Sigmoid colon (tissue), 7 donors: ENCODE measurements around the gene FLNA. TPM values are rescaled to one million over a fixed set of nuclear protein-coding genes. Genes with fewer than 3 reads are reported as not detected.
A peak's percentile ranks its signal among the peaks of the same experiment; 100 is the strongest.

Experiments
- DNase-seq: peaks from one replicate; pipeline ENCODE4 v3.0.0-alpha.2; 2019
- H3K27ac ChIP-seq, 4 donors: fragments of 200-600 bp; sonication (generic); one replicate each; pipeline ENCODE4 v1.5.1; 2016 to 2019; ENCODE audit warnings: mild to moderate bottlenecking in 1 of 4
- H3K27me3 ChIP-seq, 3 donors: fragments of 200-600 bp; sonication (generic); one replicate each; pipeline ENCODE4 v1.5.1; 2019; ENCODE audit warnings: mild to moderate bottlenecking in 1 of 3
- H3K36me3 ChIP-seq, 4 donors: fragments of 200-600 bp; sonication (generic); one replicate each; pipeline ENCODE4 v1.5.1; 2016 to 2019
- H3K4me1 ChIP-seq, 4 donors: fragments of 200-600 bp; sonication (generic); one replicate each; pipeline ENCODE4 v1.5.1; 2017 to 2019
- H3K4me3 ChIP-seq, 4 donors: fragments of 200-600 bp; sonication (generic); one replicate each; pipeline ENCODE4 v1.5.1; 2017 to 2019; ENCODE audit warnings: mild to moderate bottlenecking in 2 of 4, moderate library complexity in 1 of 4
- H3K9me3 ChIP-seq, 4 donors: fragments of 200-600 bp in 3 of 4; sonication (generic) in 3 of 4; one replicate each; pipeline versions ENCODE4 v1.5.1 to v1.6.1; 2013 to 2019
- EP300 ChIP-seq, 4 donors: sonication (generic); formaldehyde crosslinking; IDR thresholded peaks; one replicate each; pipeline ENCODE4 v1.6.1; 2017; ENCODE audit warnings: antibody characterized with exemption in 4 of 4
- POLR2A ChIP-seq, 2 donors: fragments of 450-650 bp; IDR thresholded peaks; one replicate each; pipeline ENCODE4 v1.6.1; 2016; ENCODE audit warnings: antibody characterized with exemption in 2 of 2, mild to moderate bottlenecking in 2 of 2, moderate library complexity in 2 of 2
- POLR2AphosphoS5 ChIP-seq, 4 donors: sonication (generic); formaldehyde crosslinking; IDR thresholded peaks; one replicate each; pipeline ENCODE4 v1.6.1; 2017; ENCODE audit warnings: antibody characterized with exemption in 4 of 4
- WGBS, 2 donors: extraction: QIAGEN DNeasy Blood & Tissue Kit; methylation state at CpG; one replicate each; pipeline ENCODE4 v1.1.7; 2013; 5-methylcytosine and 5-hydroxymethylcytosine counted together
- intact Hi-C: fragments of 100-400 bp; cut with DNase I; formaldehyde crosslinking; loops from one replicate; pipeline ENCODE4 v1.15.1; 2023
- polyA plus RNA-seq, 3 donors: library from polyadenylated mRNA; stranded (reverse); fragments of 200-250 nt; gene quantifications; one replicate each; pipeline ENCODE4 v1.2.3, GENCODE V29; 2013
- total RNA-seq, 4 donors: library from RNA; depleted of rRNA; stranded (reverse); fragments of >200 nt; gene quantifications; one replicate each; pipeline ENCODE4 v1.1.0, GENCODE V29; 2016
- TF ChIP-seq, protein P1 (sequence below), 4 experiments: fragments of 450-650 bp in 3 of 4; fragments of 200-600 bp in 1 of 4; IDR thresholded peaks; one replicate each; pipeline ENCODE4 v1.5.1; 2016 to 2019; ENCODE audit warnings: antibody characterized with exemption in 4 of 4, mild to moderate bottlenecking in 3 of 4, moderate library complexity in 2 of 4
- donor health status: healthy with polysubstance abuse.
- donor health status: Bipolar disorder and iron deficiency.
- donor health status: healthy.

FLNA gene
- total and polyA plus RNA-seq, 7 donors = 27.0 to 9,435 (median 2,494) TPM

DNA sequence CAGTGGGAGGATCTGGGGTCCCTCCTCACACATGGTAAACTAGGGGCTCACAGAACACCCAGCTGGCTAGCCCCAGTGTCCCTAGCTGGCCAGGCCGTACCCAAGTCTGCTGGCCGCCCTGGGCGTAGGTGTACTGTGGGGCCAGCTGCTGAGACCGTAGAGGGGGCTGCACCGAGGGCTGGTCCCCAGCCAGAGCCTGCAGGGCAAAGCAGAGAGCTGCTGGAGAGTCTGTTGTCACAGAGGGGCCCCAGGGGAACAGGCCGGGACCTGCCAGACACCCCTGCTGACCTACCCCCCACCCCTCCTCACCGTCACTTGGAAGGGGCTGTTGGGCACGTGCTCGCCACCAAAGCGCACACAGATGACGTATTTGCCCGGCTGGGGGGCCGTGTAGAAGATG, 19.9 kb downstream of the FLNA start:
- H3K36me3 ChIP-seq = peaks cover 64 to 99% (median 84%) of the 10 kb centered on the region in 4 donors
- DNase-seq = no peak
- no peaks in the 10 kb centered on the region for H3K27me3 ChIP-seq
- H3K4me1 ChIP-seq = peaks cover 0 to 20% (median 9%) of the 10 kb centered on the region in 4 donors
- H3K4me3 ChIP-seq = no peak overlapping the region
- peak overlapping the region; percentile 67 to 99 (median 98) for H3K27ac ChIP-seq
- no peak for TF ChIP-seq POLR2A (IDR thresholded peaks at IDR 0.05)
- peak in 1 of 4 donors; percentile 48 for TF ChIP-seq POLR2AphosphoS5 (IDR thresholded peaks at IDR 0.05)
- WGBS, 2 donors = 89 to 94% methylated on average over 13 of the region's 13 CpGs
- no peaks in the 10 kb centered on the region for H3K9me3 ChIP-seq
- intact Hi-C loops = no loop called here

- Histone ChIP-seq H3K4me1 (peaks cover 0 to 16% (median 7%) of the 10 kb centered on the region in 4 donors), H3K9me3 (no peaks in the 10 kb centered on the region), H3K4me3 (no peak overlapping the region), H3K36me3 (peaks cover 64 to 99% (median 82%) of the 10 kb centered on the region in 4 donors), H3K27me3 (no peaks in the 10 kb centered on the region), H3K27ac (peak overlapping the region; percentile 67 to 99 (median 98))
- peak; percentile 70 for DNase-seq
- intact Hi-C loops = no loop called here
- WGBS, 2 donors = 89 to 92% methylated on average over 14 of the region's 14 CpGs
- TF ChIP-seq POLR2AphosphoS5 (IDR thresholded peaks at IDR 0.05) (peak in 2 of 4 donors; percentile 31 to 72), POLR2A (IDR thresholded peaks at IDR 0.05) (no peak), EP300 (IDR thresholded peaks at IDR 0.05) (no peak)
- TF ChIP-seq, protein P1, sequence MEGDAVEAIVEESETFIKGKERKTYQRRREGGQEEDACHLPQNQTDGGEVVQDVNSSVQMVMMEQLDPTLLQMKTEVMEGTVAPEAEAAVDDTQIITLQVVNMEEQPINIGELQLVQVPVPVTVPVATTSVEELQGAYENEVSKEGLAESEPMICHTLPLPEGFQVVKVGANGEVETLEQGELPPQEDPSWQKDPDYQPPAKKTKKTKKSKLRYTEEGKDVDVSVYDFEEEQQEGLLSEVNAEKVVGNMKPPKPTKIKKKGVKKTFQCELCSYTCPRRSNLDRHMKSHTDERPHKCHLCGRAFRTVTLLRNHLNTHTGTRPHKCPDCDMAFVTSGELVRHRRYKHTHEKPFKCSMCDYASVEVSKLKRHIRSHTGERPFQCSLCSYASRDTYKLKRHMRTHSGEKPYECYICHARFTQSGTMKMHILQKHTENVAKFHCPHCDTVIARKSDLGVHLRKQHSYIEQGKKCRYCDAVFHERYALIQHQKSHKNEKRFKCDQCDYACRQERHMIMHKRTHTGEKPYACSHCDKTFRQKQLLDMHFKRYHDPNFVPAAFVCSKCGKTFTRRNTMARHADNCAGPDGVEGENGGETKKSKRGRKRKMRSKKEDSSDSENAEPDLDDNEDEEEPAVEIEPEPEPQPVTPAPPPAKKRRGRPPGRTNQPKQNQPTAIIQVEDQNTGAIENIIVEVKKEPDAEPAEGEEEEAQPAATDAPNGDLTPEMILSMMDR (IDR thresholded peaks at IDR 0.05) = no peak
Observed at GRCh38 chrX:154354013-154354412, 20.4 kb downstream of the FLNA start.

GRCh38 chrX:154353172-154353843, 21.1 kb downstream of the FLNA start:
- Histone ChIP-seq H3K36me3 (peaks cover 65 to 98% (median 78%) of the 10 kb centered on the region in 4 donors), H3K27ac (peak overlapping the region; percentile 67 to 99 (median 98)), H3K9me3 (no peaks in the 10 kb centered on the region), H3K4me1 (peaks cover 0 to 9% (median 4%) of the 10 kb centered on the region in 4 donors), H3K4me3 (no peak overlapping the region), H3K27me3 (no peaks in the 10 kb centered on the region)
- DNase-seq = peak; percentile 63
- intact Hi-C loops = no loop called here
- 92 to 93% methylated on average over 24 of the region's 24 CpGs for WGBS, 2 donors
- TF ChIP-seq POLR2A (IDR thresholded peaks at IDR 0.05) (no peak), POLR2AphosphoS5 (IDR thresholded peaks at IDR 0.05) (peak; percentile 6 to 62 (median 53)), EP300 (IDR thresholded peaks at IDR 0.05) (no peak)
- TF ChIP-seq, protein P1 (IDR thresholded peaks at IDR 0.05) = no peak

GRCh38 chrX:154352466-154352865, 22.0 kb downstream of the FLNA start:
- 90 to 92% methylated on average over 13 of the region's 13 CpGs for WGBS, 2 donors
- Histone ChIP-seq H3K9me3 (no peaks in the 10 kb centered on the region), H3K4me3 (no peak overlapping the region), H3K27me3 (no peaks in the 10 kb centered on the region), H3K4me1 (peaks cover 0 to 8% (median 3%) of the 10 kb centered on the region in 4 donors), H3K27ac (peak overlapping the region; percentile 67 to 99 (median 98)), H3K36me3 (peaks cover 57 to 90% (median 70%) of the 10 kb centered on the region in 4 donors)
- DNase-seq = no peak
- TF ChIP-seq POLR2AphosphoS5 (IDR thresholded peaks at IDR 0.05) = peak in 1 of 4 donors; percentile 3
- TF ChIP-seq POLR2A (IDR thresholded peaks at IDR 0.05) = no peak
- TF ChIP-seq, protein P1 (IDR thresholded peaks at IDR 0.05) = no peak
- no peak for TF ChIP-seq EP300 (IDR thresholded peaks at IDR 0.05)
- intact Hi-C loops = no loop called here

DNA sequence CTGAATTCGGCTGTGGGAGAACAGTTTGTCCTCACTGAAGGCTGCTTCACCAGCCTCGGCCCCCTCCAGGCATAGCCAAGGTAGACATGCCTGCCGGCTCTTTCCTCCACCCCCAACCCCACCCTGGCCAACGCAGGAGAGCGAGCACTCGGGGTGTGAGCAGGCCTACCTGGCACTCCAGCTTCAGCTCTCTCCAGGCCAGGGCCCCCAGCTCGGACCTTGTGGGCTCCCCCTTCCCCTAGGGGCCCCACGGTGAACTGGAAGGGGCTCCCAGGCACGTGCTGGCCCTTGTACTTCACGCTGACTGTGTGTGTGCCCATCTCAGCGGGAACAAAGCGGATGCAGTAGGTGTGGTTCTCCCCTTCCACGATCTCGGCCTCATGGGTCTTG, 22.4 kb downstream of the FLNA start:
- intact Hi-C loops = no loop called here
- H3K4me1 ChIP-seq = peaks cover 0 to 6% (median 3%) of the 10 kb centered on the region in 4 donors
- H3K9me3 ChIP-seq = no peaks in the 10 kb centered on the region
- DNase-seq = peak; percentile 64
- no peak for TF ChIP-seq POLR2A (IDR thresholded peaks at IDR 0.05)
- peak in 2 of 4 donors; percentile 31 to 57 for TF ChIP-seq POLR2AphosphoS5 (IDR thresholded peaks at IDR 0.05)
- TF ChIP-seq, protein P1 (IDR thresholded peaks at IDR 0.05) = no peak
- no peak for TF ChIP-seq EP300 (IDR thresholded peaks at IDR 0.05)
- WGBS, 2 donors = 86 to 90% methylated on average over 14 of the region's 14 CpGs
- no peaks in the 10 kb centered on the region for H3K27me3 ChIP-seq
- H3K4me3 ChIP-seq = no peak overlapping the region
- H3K27ac ChIP-seq = peak overlapping the region; percentile 67 to 99 (median 98)
- H3K36me3 ChIP-seq = peaks cover 52 to 85% (median 65%) of the 10 kb centered on the region in 4 donors
